Measurements from ENCODE around the gene RPTOR. TPM values are rescaled to one million over a fixed set of nuclear protein-coding genes. Genes with fewer than 3 reads are reported as not detected.

The RPTOR gene
- total RNA-seq, 1 experiment from 2014 or later, result 25.1 TPM

DNA sequence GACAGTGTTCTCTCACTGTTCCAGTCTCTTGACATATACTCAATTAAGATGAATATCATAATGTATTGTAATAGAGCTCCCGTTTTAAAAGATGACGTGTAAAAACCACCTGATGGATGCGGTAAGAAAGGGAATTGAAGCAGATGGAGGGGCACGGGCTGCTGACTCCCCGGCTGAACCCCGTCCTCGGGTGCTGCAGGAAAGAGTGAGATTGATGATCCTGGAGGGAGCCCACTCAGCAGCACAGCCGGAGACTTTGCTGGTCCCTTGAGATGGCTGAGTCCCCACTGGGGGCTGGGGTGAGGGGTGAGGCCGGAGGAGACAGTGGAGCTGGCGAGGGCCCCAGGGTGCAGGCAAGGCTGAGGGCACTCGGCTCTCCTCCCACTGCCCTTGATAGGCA, 217.4 kb downstream of the RPTOR start:
- no peak overlapping the region for H3K56ac ChIP-seq (ENCODE audit: insufficient read length, low read depth, low read length)
- H3K23ac ChIP-seq (ENCODE audit: insufficient read length, low read depth, low read length), result no peak overlapping the region
- H2BK15ac ChIP-seq (ENCODE audit: low read depth, low read length), result no peak overlapping the region
- H2AFZ ChIP-seq (ENCODE audit: low read length), result no peak overlapping the region
- H3K18ac ChIP-seq (ENCODE audit: insufficient read length, low read depth, low read length), result no peak overlapping the region
- Mint-ChIP-seq H3K27me3 (ENCODE audit: low read depth) (no peaks in the 10 kb centered on the region), H3K27ac (peak overlapping the region in 1 of 3 experiments; percentile 6; a peak in 2 of 7 replicates), H3K9me3 (no peaks in the 10 kb centered on the region), H3K36me3 (ENCODE audit: insufficient read depth in 1 of 3, low read depth in 3 of 3) (peaks cover 0 to 2% (median 0%) of the 10 kb centered on the region in 3 experiments; a peak in 2 of 7 replicates), H3K4me3 (no peak overlapping the region), H3K4me1 (peaks cover 7 to 9% of the 10 kb centered on the region in 2 experiments)
- H3K27me3 ChIP-seq (ENCODE audit: insufficient read depth, low read length), result no peaks in the 10 kb centered on the region
- no peak for DNase-seq
- H3K79me1 ChIP-seq (ENCODE audit: insufficient read depth, low read depth, low read length, poor library complexity, severe bottlenecking), result no peaks in the 10 kb centered on the region
- H3K23me2 ChIP-seq (ENCODE audit: insufficient read length, low read depth, low read length, poor library complexity, severe bottlenecking), result no peaks in the 10 kb centered on the region
- no peak overlapping the region for H2AK5ac ChIP-seq (ENCODE audit: insufficient read length, low read length)
- H4K91ac ChIP-seq (ENCODE audit: insufficient read length, low read depth, low read length), result no peak overlapping the region
- H3K4me2 ChIP-seq (ENCODE audit: insufficient read depth, insufficient read length, low read length), result no peak overlapping the region
- H3K4ac ChIP-seq (ENCODE audit: low read depth, low read length), result no peak overlapping the region
- no peak overlapping the region for H2BK12ac ChIP-seq (ENCODE audit: insufficient read length, low read depth, low read length)
- H3K9me3 ChIP-seq (ENCODE audit: control insufficient read depth, low read depth, low read length), result no peaks in the 10 kb centered on the region
- H3K9ac ChIP-seq (ENCODE audit: extremely low read depth, insufficient read length, low read length), result no peak overlapping the region
- TF ChIP-seq, protein P1, sequence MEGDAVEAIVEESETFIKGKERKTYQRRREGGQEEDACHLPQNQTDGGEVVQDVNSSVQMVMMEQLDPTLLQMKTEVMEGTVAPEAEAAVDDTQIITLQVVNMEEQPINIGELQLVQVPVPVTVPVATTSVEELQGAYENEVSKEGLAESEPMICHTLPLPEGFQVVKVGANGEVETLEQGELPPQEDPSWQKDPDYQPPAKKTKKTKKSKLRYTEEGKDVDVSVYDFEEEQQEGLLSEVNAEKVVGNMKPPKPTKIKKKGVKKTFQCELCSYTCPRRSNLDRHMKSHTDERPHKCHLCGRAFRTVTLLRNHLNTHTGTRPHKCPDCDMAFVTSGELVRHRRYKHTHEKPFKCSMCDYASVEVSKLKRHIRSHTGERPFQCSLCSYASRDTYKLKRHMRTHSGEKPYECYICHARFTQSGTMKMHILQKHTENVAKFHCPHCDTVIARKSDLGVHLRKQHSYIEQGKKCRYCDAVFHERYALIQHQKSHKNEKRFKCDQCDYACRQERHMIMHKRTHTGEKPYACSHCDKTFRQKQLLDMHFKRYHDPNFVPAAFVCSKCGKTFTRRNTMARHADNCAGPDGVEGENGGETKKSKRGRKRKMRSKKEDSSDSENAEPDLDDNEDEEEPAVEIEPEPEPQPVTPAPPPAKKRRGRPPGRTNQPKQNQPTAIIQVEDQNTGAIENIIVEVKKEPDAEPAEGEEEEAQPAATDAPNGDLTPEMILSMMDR (conservative IDR thresholded peaks at IDR 0.05), result no peak
- no peak overlapping the region for H4K8ac ChIP-seq (replicated peaks; ENCODE audit: insufficient read length, low read depth, low read length)
- no peak overlapping the region for H2BK5ac ChIP-seq (ENCODE audit: insufficient read length, low read length)
- no peak overlapping the region for H4K5ac ChIP-seq (ENCODE audit: insufficient read length, low read depth, low read length)
- no peaks in the 10 kb centered on the region for H3K79me2 ChIP-seq (ENCODE audit: insufficient read depth, low read length)
- no peak overlapping the region for H3T11ph ChIP-seq (ENCODE audit: low read length)
- H4K20me1 ChIP-seq (ENCODE audit: control insufficient read depth, insufficient read depth, insufficient read length), result no peaks in the 10 kb centered on the region
- no CpG with 5 or more reads among the region's 11 CpGs for WGBS (ENCODE audit: extremely low coverage, insufficient read length, low lambda C conversion rate)
- H2BK20ac ChIP-seq (ENCODE audit: low read depth, low read length, poor library complexity, severe bottlenecking), result no peak overlapping the region
- no peaks in the 10 kb centered on the region for H3K4me1 ChIP-seq (ENCODE audit: insufficient read depth, low read length)
- no peak overlapping the region for H3K14ac ChIP-seq (ENCODE audit: insufficient read depth, low read length)
- H2BK120ac ChIP-seq (ENCODE audit: low read depth, low read length, poor library complexity, severe bottlenecking), result no peak overlapping the region
- H3K27ac ChIP-seq (ENCODE audit: insufficient read length, low read depth, low read length), result no peak overlapping the region

Measured in H9 (cell line).